Right lobe of liver (tissue), 4 donors: ENCODE results near the gene STXBP6.

ENCODE experiments used
- CTCF ChIP-seq, 4 donors: fragments of 200-600 bp in 3 of 4; fragments of 450-650 bp in 1 of 4; IDR thresholded peaks; one replicate each; pipeline versions ENCODE4 v1.5.1 to v1.8.0; 2016 to 2022; ENCODE audit warnings: antibody characterized with exemption in 4 of 4, mild to moderate bottlenecking in 2 of 4
- POLR2A ChIP-seq: fragments of 450-650 bp; IDR thresholded peaks from one replicate; pipeline ENCODE4 v1.6.1; 2017; ENCODE audit warnings: antibody characterized with exemption, mild to moderate bottlenecking
- donor health status: DM: no; HTN: no; CAD: no.
- donor health status: DM: no; HTN: no; CAD: no.
- donor health status: DM: no; HTN: yes; CAD: no.

DNA sequence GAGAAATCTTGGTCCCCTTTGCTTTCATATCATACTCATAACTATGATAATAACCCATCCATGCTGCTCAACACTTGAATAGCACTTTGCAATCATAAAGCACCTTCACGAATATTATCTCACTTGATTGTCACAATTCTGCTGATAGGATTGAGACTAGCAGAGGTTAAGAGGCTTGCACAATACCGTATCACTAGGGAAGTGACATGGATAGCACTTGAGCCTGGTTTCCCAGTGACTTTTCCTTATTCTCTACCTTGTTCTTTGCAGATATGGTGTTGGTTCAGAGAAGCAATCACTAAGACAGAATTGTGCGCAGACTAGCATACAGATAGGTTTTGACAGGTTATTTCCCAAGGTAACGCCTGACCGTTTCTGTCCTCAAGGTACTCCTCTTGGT is 229.3 kb downstream of the STXBP6 start:
- TF ChIP-seq CTCF (IDR thresholded peaks at IDR 0.05) (no peak), POLR2A (no peak)
